ENCODE measurements around the gene HEG1.

Gene HEG1

GRCh38 chr3:124942613-124943012 is 113.2 kb downstream of the HEG1 start:
- no peak for DNase-seq (ENCODE audit: low spot score)

DNA sequence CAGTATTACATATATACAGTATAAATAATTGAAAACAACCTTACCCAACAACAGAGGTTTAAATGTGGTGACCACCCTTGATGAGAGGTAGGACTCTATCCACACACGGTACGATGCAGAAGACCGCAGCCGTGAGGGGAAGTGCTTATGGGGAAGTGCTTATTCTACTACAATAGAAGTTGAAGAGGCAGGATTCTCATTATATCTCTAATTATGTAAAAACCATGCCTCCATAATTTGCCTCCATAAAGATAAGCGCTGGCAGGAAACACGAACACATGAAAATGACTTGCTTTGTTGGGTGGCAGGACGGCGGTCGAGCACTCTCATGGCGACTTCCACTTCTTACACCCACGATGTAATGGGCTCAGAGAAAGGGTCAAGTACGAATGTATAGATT is 114.0 kb downstream of the HEG1 start:
- no peak for DNase-seq (ENCODE audit: low spot score)

DNA sequence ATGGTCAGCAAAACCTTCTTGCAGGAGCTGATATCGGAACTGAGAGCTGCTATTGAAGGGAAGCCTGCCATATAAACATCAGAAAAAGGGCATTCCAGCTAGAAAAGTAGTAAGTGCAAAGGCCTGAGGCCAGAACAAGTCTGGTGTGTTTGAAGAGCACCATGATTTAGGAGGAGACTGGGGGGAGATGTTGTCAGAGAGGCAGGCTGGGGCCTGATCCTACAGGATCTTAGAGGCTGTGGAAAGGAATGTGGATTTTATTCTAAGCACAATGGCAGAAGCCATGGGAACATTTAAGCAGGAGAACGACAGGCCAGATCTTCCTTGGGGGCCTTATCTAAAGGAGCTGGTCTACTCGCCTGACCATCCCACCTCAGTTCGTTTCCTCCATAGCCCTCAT is 116.1 kb downstream of the HEG1 start:
- no peak for DNase-seq (ENCODE audit: low spot score)

DNA sequence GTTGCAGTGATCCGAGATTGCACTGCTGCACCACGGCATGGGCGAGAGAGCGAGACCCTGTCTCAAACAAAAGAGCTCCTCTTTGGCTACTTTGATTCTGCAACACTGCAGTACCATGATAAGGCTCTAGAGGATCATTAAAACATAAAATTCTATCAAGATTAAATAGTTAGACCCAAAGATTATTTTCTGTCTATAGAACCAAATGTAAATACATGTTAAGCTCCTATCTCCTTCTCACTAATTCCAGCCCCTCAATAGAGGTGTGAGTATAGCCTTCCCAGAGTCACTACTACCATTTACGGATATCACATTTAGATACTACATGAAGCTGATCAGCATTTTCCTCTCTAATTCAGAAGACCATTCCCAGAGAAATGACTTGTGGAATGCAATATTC is 116.9 kb downstream of the HEG1 start:
- DNase-seq (ENCODE audit: low spot score), result no peak

GRCh38 chr3:124937049-124937448 is 118.7 kb downstream of the HEG1 start:
- no peak for DNase-seq (ENCODE audit: low spot score)

DNA sequence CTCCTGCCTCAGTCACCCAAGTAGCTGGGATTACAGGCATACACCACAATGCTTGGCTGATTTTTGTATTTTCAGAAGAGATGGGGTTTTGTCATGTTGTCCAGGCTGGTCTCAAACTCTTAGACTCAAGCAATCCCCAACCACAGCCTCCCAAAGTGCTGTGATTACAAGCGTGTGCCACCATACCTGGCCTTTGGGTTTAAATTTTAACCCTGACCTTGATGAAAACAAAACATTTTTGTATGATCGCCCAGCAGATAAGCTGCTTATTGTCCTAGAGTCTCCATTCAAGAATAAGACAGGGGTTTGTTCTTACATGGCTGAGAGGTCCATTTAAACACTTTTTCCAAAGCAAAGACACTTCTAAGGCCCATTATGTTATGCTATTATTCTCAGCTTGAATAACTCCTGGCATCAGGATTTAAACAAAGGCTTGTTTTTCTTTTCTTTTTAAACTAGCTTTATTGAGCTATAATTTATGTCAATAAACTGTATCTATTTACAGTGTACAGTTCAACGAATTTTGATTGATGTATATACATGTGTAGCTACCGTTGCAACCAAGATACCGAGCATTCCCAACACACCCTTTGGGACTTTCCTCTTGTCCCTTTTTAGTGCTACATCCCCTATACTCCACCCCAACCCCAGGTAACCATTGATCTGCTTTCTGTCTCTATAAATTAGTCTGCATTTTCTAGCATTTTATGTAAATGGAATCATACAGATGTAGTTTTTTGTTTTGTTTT is 119.8 kb downstream of the HEG1 start:
- no peak for DNase-seq (ENCODE audit: low spot score)

GRCh38 chr3:124935264-124935663 is 120.5 kb downstream of the HEG1 start:
- no peak for DNase-seq (ENCODE audit: low spot score)

- no peak for DNase-seq (ENCODE audit: low spot score)
These were observed 121.2 kb downstream of the HEG1 start, which contains the start of gene MUC13 for GRCh38 chr3:124934577-124934976. TSS of gene MUC13 (minus strand) at chr3:124934751. CDS start at chr3:124934712, 39 bp downstream.

DNA sequence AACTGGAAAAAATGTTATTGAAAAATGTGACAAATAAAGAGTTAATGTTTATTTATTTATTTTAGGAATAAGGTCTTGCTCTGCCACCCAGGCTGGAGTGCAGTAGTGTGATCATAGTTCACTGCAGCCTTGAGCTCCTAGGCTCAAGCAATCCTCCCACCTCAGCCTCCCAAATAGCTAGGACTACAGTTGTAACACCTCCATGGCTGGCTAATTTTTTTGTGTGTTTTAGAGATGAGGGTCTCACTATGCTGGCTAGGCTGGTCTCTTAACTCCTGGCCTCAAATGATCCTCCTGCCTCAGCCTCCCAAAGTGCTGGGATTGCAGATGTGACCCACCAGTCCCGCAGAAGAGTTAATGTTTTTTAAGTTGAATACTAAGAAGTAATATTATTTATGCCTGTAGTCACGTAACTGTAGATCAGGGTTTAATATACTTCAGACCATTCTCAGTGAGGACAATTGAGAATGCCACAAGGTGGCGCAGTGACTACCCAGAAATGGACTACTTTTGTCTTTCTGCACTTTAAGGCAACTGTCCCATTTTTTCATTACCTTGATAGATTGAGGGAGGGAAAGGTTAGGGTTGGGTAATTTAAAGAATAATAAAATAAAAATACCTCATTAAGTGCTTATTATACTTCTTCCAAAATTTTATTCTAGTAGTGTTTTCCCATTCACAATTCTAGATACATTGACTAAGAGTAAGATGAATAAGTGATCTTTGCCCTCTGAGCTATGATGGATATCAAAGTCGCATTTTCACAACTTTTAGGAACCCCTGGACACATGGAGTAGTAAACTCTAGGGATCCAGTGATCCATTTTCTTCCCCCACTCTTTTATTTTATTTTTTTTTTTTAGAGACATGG is 127.2 kb downstream of the HEG1 start:
- peak; percentile 38 for DNase-seq (ENCODE audit: low spot score)

GRCh38 chr3:124927574-124928045 is 128.2 kb downstream of the HEG1 start:
- no peak for DNase-seq (ENCODE audit: low spot score)

DNA sequence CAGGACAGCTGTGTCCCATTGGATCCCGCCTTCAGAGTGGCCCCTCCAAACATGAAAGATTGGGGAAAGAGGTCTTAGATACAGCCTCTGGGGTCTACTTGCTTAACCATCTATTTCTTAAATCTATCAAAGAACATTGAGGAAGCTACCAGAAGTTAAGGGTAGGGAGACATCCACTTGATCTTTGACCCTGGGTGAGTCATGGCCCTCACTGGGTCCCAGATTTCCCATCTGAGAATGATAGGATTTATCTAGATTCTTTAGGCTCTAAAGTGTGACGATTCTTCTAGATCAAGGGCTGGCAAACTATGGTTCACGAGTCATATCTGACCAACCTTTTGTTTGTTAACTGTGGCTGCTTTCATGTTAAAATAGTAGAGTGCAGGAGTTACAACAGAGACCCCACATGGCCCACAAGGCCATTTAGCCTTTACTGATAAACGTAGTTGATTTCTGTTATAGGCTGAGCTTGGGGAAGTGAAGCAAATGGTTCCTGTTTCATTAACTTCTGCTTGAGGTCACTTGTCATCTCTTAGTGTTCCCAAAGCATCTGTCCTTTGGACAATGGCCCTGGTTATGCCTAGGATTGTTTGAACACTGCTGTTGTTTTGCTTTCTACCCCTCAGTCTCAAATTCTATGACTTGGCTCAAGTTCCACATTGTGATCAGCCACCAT is 129.2 kb downstream of the HEG1 start:
- no peak for DNase-seq (ENCODE audit: low spot score)

GRCh38 chr3:124924741-124925140 is 131.1 kb downstream of the HEG1 start:
- no peak for DNase-seq (ENCODE audit: low spot score)

- no peak for DNase-seq (ENCODE audit: low spot score)
These were observed 132.0 kb downstream of the HEG1 start for GRCh38 chr3:124923833-124924232.

DNA sequence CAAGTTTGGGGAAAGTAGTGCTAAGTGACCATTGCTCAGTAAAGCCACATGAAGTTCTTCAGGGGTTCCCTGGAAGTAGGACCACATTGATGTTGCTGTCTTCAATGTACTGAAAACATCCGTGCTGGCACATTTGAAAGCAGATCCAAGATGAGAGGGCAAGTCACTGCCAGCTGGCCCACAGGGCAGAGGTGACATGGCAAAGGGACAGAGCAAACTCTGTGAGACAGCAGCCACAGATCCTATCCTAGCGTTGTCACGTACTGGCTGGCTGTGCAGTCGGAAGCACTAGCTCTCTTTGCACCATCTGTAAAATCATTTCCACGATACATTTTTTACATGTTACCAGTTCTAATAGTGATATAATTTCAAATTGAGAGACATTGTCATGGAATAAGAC is 135.1 kb downstream of the HEG1 start:
- DNase-seq (ENCODE audit: low spot score), result no peak

DNA sequence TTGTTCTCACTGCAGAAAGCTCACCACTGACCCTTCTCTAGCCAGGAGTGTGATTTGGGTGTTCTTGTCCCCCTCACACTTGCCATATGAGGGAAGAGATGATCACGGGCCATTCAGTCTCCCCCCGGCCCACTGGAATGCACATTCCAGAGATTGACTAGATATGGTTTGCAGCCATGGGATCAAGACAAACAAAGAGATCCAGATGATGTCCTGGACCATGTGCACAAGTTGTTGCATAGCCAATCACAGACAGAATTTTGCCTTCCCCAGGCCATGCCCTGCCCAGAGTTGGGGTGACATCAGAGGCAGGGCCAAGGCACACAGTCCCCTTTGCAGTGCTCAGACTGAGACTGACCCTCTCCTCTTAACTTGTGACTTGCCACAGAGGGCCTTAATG is 136.0 kb downstream of the HEG1 start:
- DNase-seq (ENCODE audit: low spot score), result no peak

DNA sequence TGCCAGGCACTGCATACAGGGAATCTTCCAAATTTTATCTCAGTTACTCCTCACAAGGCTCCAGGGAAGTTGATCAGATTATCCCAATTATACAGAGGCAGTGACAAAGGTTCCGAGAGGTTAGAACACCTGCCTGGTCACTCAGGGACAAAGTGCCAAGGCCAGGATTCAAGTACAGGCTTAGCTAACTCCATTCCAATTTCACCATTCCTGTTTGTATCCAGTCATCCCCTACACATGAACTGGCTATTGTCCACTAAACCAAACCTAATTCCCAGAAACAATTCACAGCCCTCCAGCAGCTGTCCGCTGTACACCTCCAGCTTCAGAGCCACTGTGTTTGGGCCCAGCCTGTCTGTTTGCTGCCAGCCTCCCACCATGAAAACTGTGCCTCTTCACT is 137.3 kb downstream of the HEG1 start:
- no peak for DNase-seq (ENCODE audit: low spot score)

GRCh38 chr3:124916837-124917409 is 138.9 kb downstream of the HEG1 start:
- DNase-seq (ENCODE audit: low spot score), result no peak
